GM18868 (cell line): ENCODE data around the gene GSE1.

Experiments used
- ATAC-seq: cut with Tn5 transposase; IDR thresholded peaks from one replicate; pipeline ENCODE4 v1.9.1; 2021; ENCODE audit warnings: mild to moderate bottlenecking, moderate library complexity; ENCODE audit not compliant: unreplicated experiment

Gene GSE1

GRCh38 chr16:85674828-85675227, 61.7 kb downstream of the GSE1 start:
- no peak for ATAC-seq

GRCh38 chr16:85675251-85675874, 62.2 kb downstream of the GSE1 start:
- no peak for ATAC-seq

DNA sequence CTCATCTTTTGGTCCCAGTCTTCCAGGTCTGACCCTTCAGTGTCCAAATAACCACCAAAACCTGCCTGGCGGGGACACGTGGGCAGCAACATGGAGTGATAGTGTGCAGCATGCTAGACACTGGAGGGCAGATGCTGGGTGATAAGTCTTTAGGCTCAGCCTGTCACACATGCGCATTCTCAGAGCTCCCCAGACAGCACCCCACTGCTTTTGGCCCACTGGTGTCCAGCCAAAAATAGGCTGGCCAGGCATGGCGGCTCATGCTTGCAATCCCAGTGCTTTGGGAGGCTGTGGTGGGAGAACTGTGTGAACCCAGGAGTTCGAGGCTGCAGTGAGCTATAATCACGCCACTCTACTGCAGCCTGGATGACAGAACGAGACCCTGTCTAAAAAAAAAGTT, 63.3 kb downstream of the GSE1 start:
- no peak for ATAC-seq

DNA sequence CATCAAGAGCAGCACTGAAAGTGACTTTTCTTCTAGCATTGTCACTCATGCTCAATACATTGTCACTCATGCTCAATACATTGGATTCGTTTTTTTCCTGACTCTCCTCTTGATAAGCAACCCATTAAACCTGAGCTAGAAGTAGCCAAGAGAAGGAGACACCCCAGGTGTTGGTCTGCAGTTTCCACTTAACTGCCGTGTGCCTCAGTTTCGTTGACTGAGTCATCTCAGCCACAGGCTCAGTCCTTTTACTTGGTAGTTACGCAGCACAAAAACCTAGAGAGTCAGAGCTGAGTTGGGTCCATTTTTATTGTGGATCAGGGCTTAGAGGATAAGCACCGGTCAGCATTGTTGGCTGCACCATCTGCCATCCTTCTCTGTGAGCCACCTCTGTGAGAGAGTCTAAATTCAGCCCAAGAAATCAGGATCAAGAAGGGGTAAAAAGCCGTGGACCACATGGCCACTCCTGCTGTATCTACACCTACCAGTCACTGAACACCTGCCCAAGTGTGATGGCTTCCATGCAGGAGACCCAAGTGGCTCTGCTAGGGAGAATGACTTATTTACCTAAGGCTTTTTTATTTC, 64.4 kb downstream of the GSE1 start:
- no peak for ATAC-seq

DNA sequence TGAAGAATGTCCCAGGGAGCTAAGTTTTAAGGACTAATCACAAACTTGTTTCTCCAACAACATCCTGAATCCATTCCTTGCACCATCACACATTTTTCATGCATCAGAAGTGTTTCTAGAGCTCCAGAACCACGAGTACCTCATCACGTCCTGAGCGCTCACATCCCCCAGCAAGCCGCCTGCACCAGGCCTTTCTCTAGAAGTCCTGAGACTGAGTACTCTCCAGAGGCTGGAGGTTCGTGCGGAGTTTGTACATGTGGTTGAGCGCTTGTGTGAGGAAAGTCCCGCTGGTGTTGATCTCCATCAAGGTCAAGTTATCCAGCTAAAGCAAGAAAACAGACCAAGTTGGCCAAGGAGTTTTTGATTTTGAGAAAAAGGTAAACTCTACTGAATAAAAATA, 64.9 kb downstream of the GSE1 start:
- no peak for ATAC-seq

GRCh38 chr16:85678821-85679220, 65.7 kb downstream of the GSE1 start:
- ATAC-seq: no peak

- no peak for ATAC-seq
Measured at GRCh38 chr16:85679870-85680269, 66.7 kb downstream of the GSE1 start.

GRCh38 chr16:85680352-85680944, 67.3 kb downstream of the GSE1 start:
- no peak for ATAC-seq

DNA sequence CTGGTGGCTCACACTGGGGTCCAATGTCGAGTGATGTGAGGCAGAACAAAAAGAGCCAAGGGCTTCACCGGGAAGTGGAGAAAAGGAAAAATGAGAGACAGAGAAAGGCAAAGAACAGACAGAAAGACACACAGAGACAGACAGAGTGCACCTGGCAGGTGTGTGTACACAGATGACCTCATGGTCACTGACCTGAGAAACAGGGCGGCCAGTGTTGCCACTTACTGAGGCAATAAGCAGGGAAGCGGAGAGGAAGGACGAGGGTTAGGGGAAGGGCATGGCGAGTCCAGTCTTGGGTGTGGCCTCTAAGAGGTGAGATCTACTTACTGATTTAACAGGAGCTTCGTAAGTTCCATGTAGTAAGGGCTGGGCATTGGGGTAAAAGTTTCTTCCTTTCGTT, 68.1 kb downstream of the GSE1 start:
- no peak for ATAC-seq

GRCh38 chr16:85682516-85682915, 69.4 kb downstream of the GSE1 start:
- no peak for ATAC-seq

GRCh38 chr16:85683363-85683762, 70.2 kb downstream of the GSE1 start:
- ATAC-seq: no peak

DNA sequence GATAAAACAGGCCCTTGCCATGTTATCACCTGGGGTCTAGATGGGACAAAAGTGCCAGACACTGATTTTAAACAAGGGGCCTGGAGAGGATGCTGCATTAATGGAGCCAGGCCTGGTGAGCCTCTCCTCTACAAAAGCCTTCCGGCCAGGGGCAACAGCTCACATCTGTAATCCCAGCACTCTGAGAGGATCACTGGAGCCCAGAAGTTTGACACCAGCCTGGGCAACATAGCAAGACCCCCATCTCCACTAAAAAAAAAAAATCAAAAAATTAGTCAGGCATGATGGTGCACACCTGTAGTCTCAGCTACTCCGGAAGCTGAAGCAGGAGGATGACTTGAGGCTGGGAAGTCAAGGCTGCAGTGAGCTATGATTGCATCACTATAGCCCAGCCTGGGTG, 72.1 kb downstream of the GSE1 start:
- no peak for ATAC-seq

DNA sequence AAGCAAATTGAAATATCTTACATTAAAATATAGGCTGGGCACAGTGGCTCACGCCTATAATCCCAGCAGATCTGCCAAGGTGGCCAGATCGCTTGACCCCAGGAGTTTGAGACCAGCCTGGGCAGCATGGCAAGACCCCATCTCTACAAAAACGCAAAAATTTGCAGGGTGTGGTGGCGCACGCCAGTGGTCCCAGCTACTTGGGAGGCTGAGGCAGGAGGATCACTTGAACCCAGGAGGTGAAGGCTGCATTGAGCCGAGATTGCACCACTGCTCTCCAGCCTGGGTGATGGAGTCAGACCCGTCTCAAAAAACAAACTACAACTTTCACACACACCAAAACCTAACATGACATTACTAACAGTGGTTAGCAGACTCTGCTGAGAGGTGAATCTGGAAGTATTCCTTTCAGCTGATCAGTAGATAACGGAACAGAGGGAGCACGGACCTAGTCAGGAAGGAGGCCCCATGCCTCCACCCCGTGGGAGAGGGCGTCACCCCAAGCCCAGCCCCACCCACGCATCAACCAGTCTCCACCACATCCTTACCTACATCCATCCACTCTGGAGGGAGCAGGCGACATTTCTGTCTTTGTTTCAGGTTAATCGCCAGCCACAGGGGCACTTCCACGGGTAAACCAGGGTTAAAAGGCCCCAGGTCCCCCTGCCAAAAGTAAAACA, 73.9 kb downstream of the GSE1 start:
- no peak for ATAC-seq

DNA sequence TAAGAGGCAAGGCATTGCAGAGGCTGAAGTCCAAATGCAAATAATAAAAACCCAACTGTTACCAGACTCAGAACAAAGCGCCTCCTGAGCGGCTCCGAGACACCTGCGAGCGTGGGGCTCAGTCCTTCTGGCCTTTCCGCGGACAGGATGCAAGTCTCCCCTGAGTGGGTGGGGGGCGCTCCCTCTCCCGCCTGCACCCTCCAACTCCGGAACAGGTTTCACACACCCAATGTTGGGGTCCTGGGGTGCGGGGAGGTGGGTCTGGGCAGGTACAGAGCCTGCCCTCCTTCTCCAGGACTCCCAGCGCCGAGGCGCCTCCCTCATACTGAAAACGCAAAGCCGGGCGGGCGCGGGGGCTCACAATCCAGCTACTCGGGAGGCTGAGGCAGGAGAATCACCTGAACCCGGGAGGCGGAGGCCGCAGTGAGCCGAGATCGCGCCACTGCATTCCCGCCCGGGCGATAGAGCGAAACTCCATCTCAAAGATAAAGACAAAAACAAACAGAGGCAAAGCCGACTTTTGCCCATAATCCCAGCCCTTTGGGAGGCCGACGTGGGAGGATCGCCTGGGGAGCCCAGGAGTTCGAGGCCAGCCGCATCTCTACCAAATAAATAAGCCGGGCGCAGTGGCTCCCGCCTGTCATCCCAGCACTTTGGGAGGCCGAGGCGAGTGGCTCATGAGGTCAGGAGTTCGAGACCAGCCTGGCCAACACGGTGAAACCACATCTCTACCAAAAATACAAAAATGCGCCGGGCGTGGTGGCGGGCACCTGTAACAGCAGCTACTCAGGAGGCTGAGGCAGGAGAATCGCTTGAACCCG, 74.7 kb downstream of the GSE1 start:
- no peak for ATAC-seq

GRCh38 chr16:85688586-85689284, 75.6 kb downstream of the GSE1 start, which contains the start of gene GINS2:
GINS2 (minus strand) TSS chr16:85688954; CDS start chr16:85688898, 56 bp downstream.
- peak; percentile 90 for ATAC-seq

DNA sequence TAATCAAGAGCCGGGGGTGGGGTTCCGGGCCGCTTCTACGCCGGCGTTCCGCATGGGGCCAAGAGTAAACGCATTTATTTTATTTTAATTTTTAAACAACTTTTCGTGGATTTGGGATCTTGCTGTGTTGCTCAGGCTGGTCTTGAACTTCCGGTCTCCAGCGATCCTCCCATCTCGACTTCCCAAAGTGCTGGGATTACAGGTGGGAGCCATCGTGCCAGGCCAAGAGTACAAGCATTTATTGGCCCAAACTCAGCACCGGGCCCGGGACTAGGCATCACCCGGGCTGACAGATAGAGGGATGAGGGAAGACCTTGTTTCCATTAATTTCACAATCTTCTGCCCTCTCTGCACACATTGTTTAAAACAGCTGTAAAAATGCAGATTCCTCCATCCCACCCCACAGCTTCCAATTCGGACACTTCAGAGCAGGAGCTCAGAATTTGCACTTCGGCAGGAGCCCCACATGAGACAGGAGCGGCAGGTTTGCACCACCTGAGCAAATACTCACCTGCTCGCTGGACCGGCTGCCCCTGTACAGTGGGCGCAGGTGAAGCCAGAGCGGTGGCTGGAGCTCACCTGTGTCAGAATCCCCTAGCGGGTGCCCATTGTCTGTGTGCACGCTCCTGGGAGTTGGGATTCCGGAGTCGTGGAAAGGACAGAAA, 76.3 kb downstream of the GSE1 start:
- no peak for ATAC-seq

DNA sequence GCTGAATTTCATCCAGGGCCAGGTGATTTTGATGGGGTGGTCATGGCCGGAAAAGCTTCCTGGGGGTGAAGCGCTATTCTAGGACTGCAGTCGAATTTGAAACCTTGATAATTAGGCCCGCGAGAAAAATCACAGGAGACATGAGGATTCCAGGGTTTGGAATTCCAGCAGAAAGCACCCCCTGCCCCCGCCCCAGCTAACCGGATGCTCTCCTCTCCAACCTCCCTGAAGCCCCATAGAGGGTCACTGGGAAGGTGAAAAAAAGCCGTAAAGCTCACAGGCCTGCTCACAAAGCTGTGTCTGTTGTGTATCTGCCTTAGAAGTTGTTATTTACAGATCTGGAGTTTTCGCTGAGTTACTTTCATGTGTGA, 76.8 kb downstream of the GSE1 start:
- no peak for ATAC-seq

DNA sequence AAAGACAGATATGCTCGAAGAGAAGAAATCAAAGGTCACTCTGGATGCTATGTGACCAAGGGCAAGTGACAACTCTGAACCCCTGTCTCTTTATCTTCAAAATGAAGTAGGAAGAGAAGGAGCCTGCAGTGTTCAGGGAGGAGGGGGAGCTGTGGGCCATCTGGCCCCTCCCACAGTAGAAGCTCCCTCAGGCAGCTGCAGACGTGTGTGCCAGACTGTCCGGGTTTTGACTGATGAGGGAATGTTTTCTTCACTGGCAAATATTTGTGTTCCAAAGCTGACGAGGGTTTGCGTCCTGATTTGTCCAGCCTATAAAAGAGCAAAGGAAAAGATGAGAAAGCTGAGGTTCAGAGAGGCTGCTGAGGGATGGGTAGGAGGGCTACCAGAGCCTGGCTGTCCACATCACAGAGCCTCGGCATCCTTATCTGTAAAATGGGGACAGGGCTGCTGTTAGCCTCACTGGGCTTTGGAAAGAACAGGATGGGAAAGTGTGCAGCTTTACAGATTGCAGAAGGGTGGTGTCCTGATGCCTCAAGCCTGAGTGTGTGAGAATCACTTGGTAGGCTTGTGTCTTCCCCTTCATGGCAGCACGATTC, 77.4 kb downstream of the GSE1 start:
- ATAC-seq: no peak

DNA sequence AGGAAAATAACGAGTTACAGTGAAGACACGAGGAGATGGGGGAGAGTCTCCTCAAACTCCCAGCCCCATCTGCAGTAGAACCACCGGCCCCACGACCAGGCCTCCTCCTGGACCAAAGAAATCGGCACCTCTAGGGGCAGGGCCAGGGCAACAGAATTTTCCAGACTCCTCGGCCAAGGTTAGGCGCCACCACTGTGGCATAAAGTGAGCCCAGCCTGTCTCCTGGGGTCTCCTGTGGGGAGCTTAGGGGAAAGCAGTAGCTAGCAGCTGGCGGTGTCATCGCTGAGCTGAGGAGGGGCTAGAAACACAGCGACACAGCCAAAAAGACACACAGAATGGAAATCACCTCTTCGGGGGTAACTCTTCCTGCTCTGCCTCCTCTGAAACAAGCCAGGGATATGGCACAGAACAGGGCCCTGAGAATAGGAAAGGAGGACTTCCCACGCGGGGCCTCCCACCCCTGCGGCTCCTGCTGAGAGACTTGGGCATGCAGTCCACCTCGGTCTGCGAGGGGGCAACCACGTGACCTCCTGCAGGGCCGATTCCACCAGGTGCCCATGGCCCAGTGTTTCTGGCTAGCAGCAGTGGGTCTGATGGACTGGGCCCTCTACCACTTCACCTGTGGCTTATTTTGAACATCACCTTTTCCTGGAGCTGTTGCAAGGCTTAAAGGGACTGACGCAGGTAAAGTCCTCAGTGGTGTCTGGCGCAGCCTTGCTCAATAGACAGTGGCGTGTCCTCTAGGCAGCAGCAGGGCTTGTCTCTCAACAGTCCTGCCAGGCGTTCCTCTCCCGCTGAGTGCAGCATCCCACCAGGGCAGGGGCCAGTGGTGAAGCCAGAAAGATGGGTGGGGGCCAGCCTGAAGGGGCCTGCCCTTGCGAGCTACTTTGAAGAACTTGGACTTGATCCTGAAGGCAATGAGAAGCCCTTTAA, 82.3 kb downstream of the GSE1 start:
- no peak for ATAC-seq
